Bone marrow (tissue), 2 donors: ENCODE results near the gene ADAM11.

Source experiments
- DNase-seq, 2 donors: peaks; one replicate each; lab custom pipeline; 2025; lab: John Stamatoyannopoulos, UW

Gene ADAM11

GRCh38 chr17:44830359-44831288 lies 71.8 kb downstream of the ADAM11 start:
- DNase-seq: no peak

GRCh38 chr17:44831371-44831770 lies 72.6 kb downstream of the ADAM11 start:
- no peak for DNase-seq
